Activated CD4-positive, alpha-beta T cell treated with anti-CD3 and anti-CD28 coated beads, Interleukin-10, Interleukin-2, amounts not matched to agents 100 ng/mL and 50 ng/mL, durations not matched to agents 16 hours and 8 hours (primary cell): ENCODE measurements around the gene RNF212B.
A peak's percentile ranks its signal among the peaks of the same experiment; 100 is the strongest.
"Not testable (repeated sequence)": the region's sequence is repeated elsewhere in the genome, so short reads cannot be mapped to it uniquely, and the experiment has no call there.

Experiments
- DNase-seq: peaks from one replicate; pipeline ENCODE4 v3.0.0-alpha.2; 2020

The RNF212B gene

GRCh38 chr14:23237772-23238594, at the start of gene RNF212B:
TSS of gene RNF212B (plus strand) at chr14:23237936. CDS start at chr14:23240346, 2,410 bp downstream.
- DNase-seq: peak; percentile 82

GRCh38 chr14:23193432-23193831, 44.3 kb upstream of the RNF212B start:
- no peak for DNase-seq

- no peak for DNase-seq
Observed at GRCh38 chr14:23195552-23196101, 42.1 kb upstream of the RNF212B start.

- DNase-seq: not testable (repeated sequence)
Observed at GRCh38 chr14:23196487-23196886, 41.2 kb upstream of the RNF212B start.

GRCh38 chr14:23199141-23199540, 38.6 kb upstream of the RNF212B start:
- not testable (repeated sequence) for DNase-seq

- DNase-seq: no peak
Observed at GRCh38 chr14:23202001-23202400, 35.7 kb upstream of the RNF212B start.

- DNase-seq: no peak
Observed at GRCh38 chr14:23206422-23207145, 31.2 kb upstream of the RNF212B start.

- no peak for DNase-seq
Observed at GRCh38 chr14:23207146-23207540, 30.6 kb upstream of the RNF212B start.

- no peak for DNase-seq
Observed at GRCh38 chr14:23208324-23208723, 29.4 kb upstream of the RNF212B start.

GRCh38 chr14:23209651-23210423, 27.9 kb upstream of the RNF212B start:
- DNase-seq: no peak

GRCh38 chr14:23215421-23215820, 22.3 kb upstream of the RNF212B start:
- no peak for DNase-seq

GRCh38 chr14:23217032-23218020, 20.4 kb upstream of the RNF212B start:
- no peak for DNase-seq

GRCh38 chr14:23219075-23219474, 18.7 kb upstream of the RNF212B start:
- DNase-seq: no peak

GRCh38 chr14:23224958-23225357, 12.8 kb upstream of the RNF212B start:
- not testable (repeated sequence) for DNase-seq

- no peak for DNase-seq
Observed at GRCh38 chr14:23227566-23227965, 10.2 kb upstream of the RNF212B start.

GRCh38 chr14:23228812-23229211, 8.9 kb upstream of the RNF212B start:
- no peak for DNase-seq

- DNase-seq: not testable (repeated sequence)
Observed at GRCh38 chr14:23232241-23232808, 5.4 kb upstream of the RNF212B start.

- no peak for DNase-seq
Observed at GRCh38 chr14:23240661-23241060, 2.9 kb downstream of the RNF212B start.

- DNase-seq: not testable (repeated sequence)
Observed at GRCh38 chr14:23241061-23241715, 3.5 kb downstream of the RNF212B start.

GRCh38 chr14:23242076-23242475, 4.3 kb downstream of the RNF212B start:
- no peak for DNase-seq

- DNase-seq: no peak
Observed at GRCh38 chr14:23243066-23243465, 5.3 kb downstream of the RNF212B start.
